Activated naive CD4-positive, alpha-beta T cell treated with anti-CD3 and anti-CD28 coated beads for 36 hours (primary cell): ENCODE results near the gene ZNF784. TPM values are rescaled to one million over a fixed set of nuclear protein-coding genes. Genes with fewer than 3 reads are reported as not detected.

Experiments used
- total RNA-seq, 2 experiments: library from RNA; stranded (reverse); gene quantifications; one replicate each; pipeline ENCODE4 v1.2.3, GENCODE V29; 2021

Gene ZNF784
- total RNA-seq, 2 experiments from 2014 or later, result 3.7 to 4.0 TPM

Other genes with a start within 250 kb of the ZNF784 start
- not detected for gene TMEM190, start 247.7 kb downstream of the ZNF784 start, total RNA-seq
- gene TMEM238, start 240.3 kb downstream of the ZNF784 start, total RNA-seq, result 10 to 100 TPM in 1 of 2 experiments, 1 to 10 TPM in 1; 9.9 to 10.2 TPM
- 1,000 to 10,000 TPM; 3,327 to 3,354 TPM for gene RPL28, start 238.6 kb downstream of the ZNF784 start, total RNA-seq
- gene UBE2S, start 216.8 kb downstream of the ZNF784 start, total RNA-seq, result 100 to 1,000 TPM; 294 to 307 TPM
- not detected for gene SHISA7, start 181.3 kb downstream of the ZNF784 start, total RNA-seq
- 10 to 100 TPM; 18.6 to 20.5 TPM for gene ISOC2, start 162.9 kb downstream of the ZNF784 start, total RNA-seq
- gene C19orf85, start 159.8 kb downstream of the ZNF784 start, total RNA-seq, result not detected
- gene ZNF628, start 147.9 kb downstream of the ZNF784 start, total RNA-seq, result 1 to 10 TPM; 6.0 to 6.1 TPM
- 1 to 10 TPM; 7.6 to 8.0 TPM for gene NAT14, start 139.4 kb downstream of the ZNF784 start, total RNA-seq
- gene SSC5D, start 136.1 kb downstream of the ZNF784 start, total RNA-seq, result under 1 TPM; 0.25 to 0.48 TPM
- gene SBK2, start 87.4 kb downstream of the ZNF784 start, total RNA-seq, result not detected
- not detected for gene SBK3, start 79.0 kb downstream of the ZNF784 start, total RNA-seq
- 1 to 10 TPM; 6.1 to 6.5 TPM for gene ZNF579, start 43.7 kb downstream of the ZNF784 start, total RNA-seq
- gene FIZ1, start 25.0 kb downstream of the ZNF784 start, total RNA-seq, result 10 to 100 TPM; 12.8 to 14.8 TPM
- gene ZNF524, start 24.3 kb downstream of the ZNF784 start, total RNA-seq, result 10 to 100 TPM; 20.9 to 23.0 TPM
- gene ZNF865, start 18.9 kb downstream of the ZNF784 start, total RNA-seq, result 10 to 100 TPM; 10.8 to 11.2 TPM
- gene ZNF580, start 16.4 kb upstream of the ZNF784 start, total RNA-seq, result 10 to 100 TPM; 18.1 to 18.7 TPM
- 10 to 100 TPM; 18.0 to 20.7 TPM for gene ZNF581, start 19.1 kb upstream of the ZNF784 start, total RNA-seq
- gene CCDC106, start 23.6 kb upstream of the ZNF784 start, total RNA-seq, result 1 to 10 TPM; 4.2 to 4.4 TPM
- gene U2AF2, start 30.5 kb upstream of the ZNF784 start, total RNA-seq, result 100 to 1,000 TPM; 285 to 293 TPM
- 10 to 100 TPM; 23.4 TPM for gene EPN1, start 50.7 kb upstream of the ZNF784 start, total RNA-seq
- not detected for gene NLRP9, start 113.8 kb upstream of the ZNF784 start, total RNA-seq
- gene RFPL4A, start 134.5 kb upstream of the ZNF784 start, total RNA-seq, result not detected
- not detected for gene RFPL4AL1, start 144.6 kb upstream of the ZNF784 start, total RNA-seq
- under 1 TPM in 1 of 2 experiments, not detected in 1; 0.10 TPM for gene NLRP11, start 207.4 kb upstream of the ZNF784 start, total RNA-seq
- gene NLRP4, start 212.0 kb upstream of the ZNF784 start, total RNA-seq, result not detected